Activated CD4-positive, CD25-positive, alpha-beta regulatory T cell (primary cell): ENCODE data around the gene OR5M8.

Experiments used
- DNase-seq, 4 experiments: peaks; one replicate each; lab custom pipeline; 2025; lab: John Stamatoyannopoulos, UW

The OR5M8 gene

DNA sequence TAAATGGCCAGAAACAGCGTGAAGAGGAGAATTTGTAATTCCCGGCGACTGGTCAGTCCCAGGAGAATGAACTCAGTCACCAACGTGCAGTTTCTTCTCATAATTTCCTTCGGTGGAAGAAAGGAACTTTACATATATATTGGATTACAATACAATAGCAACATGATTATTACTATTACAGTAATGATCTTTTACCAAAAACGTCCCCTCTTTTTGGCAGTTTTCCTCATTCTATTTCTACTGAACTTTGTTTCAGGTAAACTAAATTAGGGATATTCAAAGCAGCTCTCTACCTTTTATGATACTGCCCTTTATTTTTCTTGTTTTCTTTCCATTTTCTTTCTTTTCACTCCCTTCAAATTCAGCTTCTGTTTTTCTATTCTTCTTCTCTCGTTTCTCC is at the start of gene OR5M8:
OR5M8 (minus strand) TSS at position 101 of the 400 bp plus-strand sequence; CDS start at position 101, 0 bp downstream.
- DNase-seq: no peak

DNA sequence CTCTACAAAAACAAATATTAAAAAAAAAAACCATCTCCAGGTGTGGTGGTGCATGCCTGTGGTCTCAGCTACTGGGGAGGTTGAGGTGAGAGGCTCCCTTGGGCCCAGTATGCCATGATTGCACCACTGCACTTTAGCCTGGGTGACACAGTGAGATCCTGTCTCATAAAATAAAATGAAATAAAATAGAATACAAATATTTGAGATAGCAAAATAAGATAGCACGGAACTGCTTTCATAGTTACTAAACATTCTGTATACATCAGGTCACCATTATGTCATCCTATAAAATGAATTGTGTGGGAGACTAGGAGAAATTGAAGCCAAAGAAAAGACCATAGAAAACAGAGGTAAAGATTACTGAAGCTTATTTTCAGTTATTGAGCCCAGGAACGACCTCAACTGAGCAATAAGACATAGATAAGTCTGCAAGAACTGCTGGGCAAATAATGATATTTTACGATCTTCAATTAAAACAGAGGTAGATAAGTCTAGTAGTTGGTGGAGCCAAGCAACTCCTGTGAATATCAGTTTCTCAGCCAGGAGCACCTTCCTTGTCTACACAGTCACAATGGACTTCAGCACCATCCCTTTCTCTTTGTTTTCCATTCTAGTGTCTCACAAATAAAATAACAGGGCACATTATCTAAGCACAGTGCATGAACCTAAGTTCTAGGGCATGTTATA is 42.0 kb upstream of the OR5M8 start:
- DNase-seq: no peak

DNA sequence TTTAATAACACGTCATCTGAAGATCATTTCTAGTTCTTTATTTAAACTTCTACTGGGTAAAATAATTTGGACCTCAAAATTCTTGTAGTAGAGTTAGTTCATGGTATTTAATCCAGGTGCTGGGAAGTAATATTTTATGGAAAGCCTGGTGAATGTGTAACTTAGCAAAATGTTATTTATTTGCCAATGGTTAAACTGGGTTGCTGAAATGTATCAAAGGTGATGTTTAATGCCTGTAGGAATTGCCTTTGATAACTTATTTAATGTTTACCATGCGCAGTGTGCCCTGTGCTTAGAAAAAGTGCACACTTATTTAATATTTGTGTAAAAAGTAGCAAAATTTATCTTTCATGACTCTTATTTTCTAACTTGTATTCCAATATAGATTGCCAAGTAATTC is 40.7 kb upstream of the OR5M8 start:
- DNase-seq: no peak

DNA sequence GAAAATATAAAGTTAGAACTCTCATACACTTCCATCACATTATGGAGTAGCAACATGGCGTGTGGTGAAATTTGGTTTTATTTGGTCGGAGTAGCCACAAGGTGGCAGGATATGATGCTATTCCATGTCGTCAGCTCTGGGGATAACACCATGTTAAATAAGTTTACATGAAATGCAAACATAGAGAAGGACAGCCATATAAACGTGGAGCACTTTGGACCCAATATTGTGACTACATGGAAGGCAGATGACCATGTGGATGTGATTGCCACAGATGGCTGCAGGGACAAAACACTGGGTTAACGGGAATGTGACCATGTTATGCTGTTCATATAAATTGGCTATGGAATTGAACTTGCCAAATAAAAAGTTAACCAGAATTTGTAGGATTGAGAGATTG is 30.8 kb upstream of the OR5M8 start:
- DNase-seq: no peak

DNA sequence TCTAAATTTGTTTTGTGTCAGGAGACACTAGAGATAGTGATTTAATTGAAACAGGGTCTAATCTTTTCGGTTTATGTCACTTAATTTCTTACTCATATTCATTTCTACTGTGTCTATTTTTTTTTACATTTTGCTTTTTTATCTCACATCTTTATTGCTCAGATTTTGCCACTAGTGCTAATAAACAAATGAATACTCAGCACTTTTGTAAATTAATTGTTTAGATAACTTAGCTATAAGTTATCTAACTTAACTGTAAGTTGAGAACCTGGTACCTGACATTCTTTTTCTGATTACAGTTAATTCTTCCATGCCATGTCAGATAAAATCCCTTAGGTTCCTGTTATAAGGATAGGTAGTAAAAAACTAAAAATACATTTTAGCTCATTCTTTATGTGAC is 22.1 kb upstream of the OR5M8 start:
- no peak for DNase-seq

DNA sequence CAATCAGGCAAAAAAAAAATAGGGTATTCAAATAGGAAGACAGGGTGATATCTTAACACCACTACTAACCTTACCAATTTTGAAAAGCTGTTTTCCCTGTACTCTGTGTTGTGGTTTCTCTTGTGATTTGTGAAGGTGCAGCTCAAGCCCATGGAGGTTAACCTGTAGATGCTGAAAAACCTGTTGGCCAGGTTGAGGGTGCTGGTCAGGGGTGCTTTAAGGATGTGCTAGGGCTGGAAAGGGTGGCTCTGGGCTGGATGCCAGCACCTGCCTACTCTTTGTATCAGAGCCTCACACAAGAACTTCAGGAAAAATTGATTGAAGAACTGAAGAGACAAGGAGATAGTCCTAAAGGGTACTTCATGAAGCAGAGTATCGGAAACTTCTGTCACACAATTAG is 18.3 kb upstream of the OR5M8 start:
- no peak for DNase-seq

DNA sequence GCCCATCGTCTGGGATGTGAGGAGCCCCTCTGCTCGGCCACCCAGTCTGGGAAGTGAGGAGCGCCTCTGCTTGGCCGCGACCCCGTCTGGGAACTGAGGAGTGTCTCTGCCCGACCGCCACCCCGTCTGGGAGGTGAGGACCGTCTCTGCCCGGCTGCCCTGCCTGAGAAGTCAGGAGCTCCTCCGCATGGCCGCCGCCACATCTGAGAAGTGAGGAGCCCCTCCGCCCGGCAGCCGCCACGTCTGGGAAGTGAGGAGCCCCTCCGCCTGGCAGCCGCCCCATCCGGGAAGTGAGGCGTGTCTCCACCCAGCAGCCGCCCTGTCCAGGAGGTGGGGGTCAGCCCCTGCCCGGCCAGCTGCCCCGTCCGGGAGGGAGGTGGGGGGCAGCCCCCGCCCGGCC is 5.8 kb upstream of the OR5M8 start:
- no peak for DNase-seq

DNA sequence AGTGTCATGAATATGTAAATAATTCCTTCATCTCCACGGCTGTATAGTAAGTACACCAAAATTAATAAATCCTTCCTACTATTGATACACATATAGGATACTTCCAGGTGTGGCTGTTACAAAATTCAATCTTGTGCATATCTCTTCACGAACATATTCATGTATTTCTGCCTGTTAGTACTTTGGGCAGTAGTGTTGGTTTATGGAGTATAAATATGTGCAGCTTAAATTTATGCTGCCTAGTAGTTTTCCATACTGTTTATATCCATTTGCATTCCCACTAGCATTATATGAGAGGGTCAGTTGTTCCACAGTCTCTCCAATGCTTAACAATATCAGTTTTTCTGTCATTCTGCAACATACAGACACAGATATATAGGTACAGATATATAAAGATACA is 3.9 kb upstream of the OR5M8 start:
- no peak for DNase-seq

DNA sequence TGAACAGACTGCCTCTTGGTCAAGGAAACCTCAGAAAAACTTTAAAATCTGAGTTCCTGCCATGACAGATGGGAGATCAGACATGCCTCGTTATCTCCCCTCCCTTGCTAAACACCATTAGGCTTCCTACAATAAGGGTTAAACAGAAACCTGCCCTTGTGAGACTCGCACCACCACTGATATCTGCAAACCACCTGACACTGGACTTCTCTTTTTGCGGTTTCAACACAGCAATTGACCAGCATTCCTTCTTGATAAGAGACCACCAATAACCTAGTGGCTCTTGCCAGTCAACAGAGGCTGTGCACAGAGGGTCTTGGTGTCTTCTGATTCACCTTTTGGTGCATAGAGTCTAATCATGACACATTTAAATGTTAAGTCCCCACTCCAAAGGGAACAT is 4.4 kb downstream of the OR5M8 start:
- DNase-seq: no peak

DNA sequence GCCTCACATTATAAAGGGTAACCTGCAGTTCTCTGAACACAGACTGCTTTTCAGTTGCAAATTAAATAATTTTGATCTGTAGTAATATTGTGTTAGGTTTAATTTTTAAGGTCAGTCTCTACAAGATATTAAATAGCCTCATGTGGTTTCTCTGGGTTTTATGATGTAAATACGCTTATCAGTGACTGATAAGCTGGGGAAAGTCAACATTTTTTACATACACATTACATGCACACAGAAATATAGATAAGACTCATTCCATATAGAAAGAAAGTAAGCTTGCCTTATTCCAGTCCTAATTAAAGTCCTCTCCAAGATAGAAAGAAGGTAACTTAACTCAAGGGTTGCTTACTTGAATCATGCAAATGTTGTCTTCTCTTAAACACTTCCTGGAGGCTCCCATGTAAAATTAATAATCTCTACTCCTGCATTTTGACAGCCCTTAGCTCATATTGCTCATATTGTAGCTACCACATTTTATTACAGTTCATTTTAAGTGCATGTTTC is 16.4 kb downstream of the OR5M8 start:
- no peak for DNase-seq

DNA sequence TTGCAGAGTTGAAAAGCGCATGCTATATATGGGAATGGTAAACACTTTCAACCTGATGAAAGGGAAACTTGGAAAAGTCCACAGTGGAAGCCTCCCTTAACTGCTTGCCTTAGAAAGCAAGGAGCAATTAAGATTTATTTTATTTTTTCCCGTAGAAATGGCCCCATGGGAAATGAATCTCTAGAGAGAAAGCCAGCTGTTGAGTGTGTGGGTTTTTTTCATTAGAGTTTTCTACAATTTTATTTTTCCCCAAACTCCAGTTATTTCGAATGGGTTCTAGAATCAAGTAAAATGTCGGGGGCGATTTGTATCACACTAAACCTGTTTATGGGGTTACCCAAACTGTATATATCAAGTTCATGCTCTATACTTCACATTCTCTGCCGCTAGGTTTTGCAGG is 17.9 kb downstream of the OR5M8 start, which contains the start of gene OR5M3:
OR5M3 (minus strand) TSS at position 101 of the 400 bp plus-strand sequence. CDS start 2,855 bp downstream, outside the sequence.
- no peak for DNase-seq

DNA sequence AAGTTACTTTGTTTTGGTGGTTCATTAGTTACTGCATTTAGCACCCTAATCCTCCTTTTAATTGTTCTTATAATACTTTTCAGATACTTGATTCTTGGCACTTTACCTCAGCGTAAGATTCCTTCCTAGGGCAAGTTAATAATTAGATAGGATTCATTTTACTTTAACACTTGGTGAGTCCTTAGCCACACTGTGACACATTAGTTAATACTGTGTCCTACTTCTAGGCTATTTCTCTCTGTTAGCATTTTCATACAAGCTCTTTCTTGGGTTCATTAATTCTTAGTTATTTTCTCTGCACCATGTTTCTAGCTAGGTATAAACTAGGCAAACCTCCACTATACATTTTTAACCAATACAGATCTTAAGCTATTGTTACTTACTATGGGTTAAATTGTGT is 34.1 kb downstream of the OR5M8 start:
- DNase-seq: no peak

DNA sequence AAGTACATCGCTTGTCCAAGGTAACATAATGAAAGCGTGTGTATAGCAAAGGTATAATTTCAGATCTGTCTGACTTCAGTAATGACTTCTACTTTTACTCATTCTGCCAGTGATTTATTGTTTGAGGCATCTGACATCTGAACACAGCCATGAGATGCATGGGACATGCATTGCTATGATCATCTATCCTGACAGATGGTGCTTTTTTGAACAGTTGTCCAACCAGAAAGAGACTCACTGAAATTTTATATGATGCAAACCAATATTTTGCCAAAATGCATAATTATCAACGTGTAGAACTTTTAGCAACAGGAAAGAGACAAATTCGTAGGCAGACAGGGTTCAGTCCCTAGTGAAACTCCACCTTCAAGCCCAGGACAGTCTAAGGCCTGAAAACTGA is 37.6 kb downstream of the OR5M8 start:
- DNase-seq: no peak
